SK-N-SH treated with all-trans-retinoic acid at 6 μM for 48 hours (cell line): ENCODE measurements around the gene CLCF1.

Experiments used
- ATAC-seq: fragments of 200-7000 bp; cut with Tn5 transposase; 3 replicates; pipeline ENCODE4 v1.9.1; 2020; ENCODE audit warnings: mild to moderate bottlenecking, moderate library complexity
- BACH2 ChIP-seq: fragments of 250-450 bp; sonication (Bioruptor Pico); IDR thresholded peaks from 2 replicates; pipeline ENCODE4 v1.9.0; 2021; ENCODE audit warnings: mild to moderate bottlenecking, borderline replicate concordance
- CREB5 ChIP-seq: fragments of 250-450 bp; sonication (Bioruptor Pico); IDR thresholded peaks from 2 replicates; pipeline ENCODE4 v1.5.1; 2020; ENCODE audit warnings: low read depth, mild to moderate bottlenecking, moderate library complexity
- CSDC2 ChIP-seq: fragments of 250-450 bp; sonication (Bioruptor Pico); IDR thresholded peaks from 2 replicates; pipeline ENCODE4 v1.5.0; 2020; ENCODE audit warnings: mild to moderate bottlenecking, moderate library complexity
- ESRRG ChIP-seq: fragments of 250-450 bp; sonication (Bioruptor Pico); IDR thresholded peaks from 2 replicates; pipeline ENCODE4 v1.6.1; 2021; ENCODE audit warnings: mild to moderate bottlenecking
- GLIS3 ChIP-seq: fragments of 250-450 bp; sonication (Bioruptor Pico); IDR thresholded peaks from 2 replicates; pipeline ENCODE4 v1.5.0; 2020; ENCODE audit warnings: mild to moderate bottlenecking, moderate library complexity
- ISL1 ChIP-seq: fragments of 250-450 bp; sonication (Bioruptor Pico); IDR thresholded peaks from 2 replicates; pipeline ENCODE4 v2.1.2; 2022; ENCODE audit warnings: mild to moderate bottlenecking, moderate library complexity
- OSR1 ChIP-seq: fragments of 250-450 bp; sonication (Bioruptor Pico); IDR thresholded peaks from 2 replicates; pipeline ENCODE4 v1.8.0; 2022; ENCODE audit warnings: moderate library complexity, mild to moderate bottlenecking, inconsistent platforms
- PATZ1 ChIP-seq: fragments of 250-450 bp; sonication (Bioruptor Pico); IDR thresholded peaks from 2 replicates; pipeline ENCODE4 v1.8.0; 2020; ENCODE audit warnings: mild to moderate bottlenecking, moderate library complexity, borderline replicate concordance
- POU6F1 ChIP-seq: fragments of 250-450 bp; sonication (Bioruptor Pico); IDR thresholded peaks from 2 replicates; pipeline ENCODE4 v1.8.0; 2021; ENCODE audit warnings: low read depth, mild to moderate bottlenecking, moderate library complexity, borderline replicate concordance
- RARB ChIP-seq: fragments of 250-450 bp; sonication (Bioruptor Pico); IDR thresholded peaks from 2 replicates; pipeline ENCODE4 v1.8.0; 2021; ENCODE audit warnings: mild to moderate bottlenecking, moderate library complexity
- SNAI2 ChIP-seq: fragments of 250-450 bp; sonication (Bioruptor Pico); IDR thresholded peaks from 2 replicates; pipeline ENCODE4 v1.5.0; 2020; ENCODE audit warnings: mild to moderate bottlenecking, moderate library complexity
- TCF4 ChIP-seq: fragments of 250-450 bp; sonication (Bioruptor Pico); IDR thresholded peaks from 2 replicates; pipeline ENCODE4 v1.8.0; 2021; ENCODE audit warnings: mild to moderate bottlenecking, moderate library complexity, borderline replicate concordance
- TOX ChIP-seq: fragments of 250-450 bp; sonication (Bioruptor Pico); IDR thresholded peaks from 2 replicates; pipeline ENCODE4 v1.8.0; 2021; ENCODE audit warnings: mild to moderate bottlenecking, moderate library complexity, borderline replicate concordance
- TSHZ2 ChIP-seq: fragments of 250-450 bp; sonication (Bioruptor Pico); IDR thresholded peaks from 2 replicates; pipeline ENCODE4 v1.5.0; 2020; ENCODE audit warnings: mild to moderate bottlenecking, moderate library complexity
- ZC3H10 ChIP-seq: fragments of 250-450 bp; sonication (Bioruptor Pico); IDR thresholded peaks from 2 replicates; pipeline ENCODE4 v1.5.1; 2021; ENCODE audit warnings: mild to moderate bottlenecking, moderate library complexity
- ZFP3 ChIP-seq: fragments of 250-450 bp; sonication (Bioruptor Pico); IDR thresholded peaks from 2 replicates; pipeline ENCODE4 v1.5.0; 2020; ENCODE audit warnings: mild to moderate bottlenecking, moderate library complexity
- ZFP30 ChIP-seq: fragments of 450-650 bp; formaldehyde crosslinking; IDR thresholded peaks from 2 replicates; pipeline ENCODE4 v1.5.0; 2022; ENCODE audit warnings: mild to moderate bottlenecking, moderate library complexity
- ZNF565 ChIP-seq: fragments of 450-650 bp; formaldehyde crosslinking; conservative IDR thresholded peaks from 2 replicates; pipeline ENCODE4 v1.5.0; 2020; ENCODE audit warnings: low read depth, mild to moderate bottlenecking, moderate library complexity
- ZNF70 ChIP-seq: fragments of 450-650 bp; formaldehyde crosslinking; IDR thresholded peaks from 2 replicates; pipeline ENCODE4 v1.5.0; 2020; ENCODE audit warnings: mild to moderate bottlenecking, moderate library complexity
- ZNF8 ChIP-seq: fragments of 450-650 bp; formaldehyde crosslinking; IDR thresholded peaks from 2 replicates; pipeline ENCODE4 v1.5.0; 2020; ENCODE audit warnings: mild to moderate bottlenecking, moderate library complexity
- TF ChIP-seq, protein P1 (sequence below): fragments of 250-450 bp; sonication (Bioruptor Pico); IDR thresholded peaks from 2 replicates; pipeline ENCODE4 v1.5.1; 2021; ENCODE audit warnings: mild to moderate bottlenecking, moderate library complexity

CLCF1 gene

GRCh38 chr11:67376063-67376820, 2.8 kb upstream of the CLCF1 start:
- TF ChIP-seq ZC3H10 (no peak), ZNF8 (CRISPR knock-in tag) (no peak), ZNF70 (CRISPR knock-in tag) (no peak), CREB5 (CRISPR knock-in tag) (no peak), ZFP30 (CRISPR knock-in tag) (no peak), ESRRG (CRISPR knock-in tag) (no peak), SNAI2 (CRISPR knock-in tag) (no peak), CSDC2 (CRISPR knock-in tag) (no peak), RARB (CRISPR knock-in tag) (no peak), PATZ1 (no peak), TOX (CRISPR knock-in tag) (no peak), ISL1 (no peak), ZNF565 (CRISPR knock-in tag) (no peak), ZFP3 (CRISPR knock-in tag) (no peak), GLIS3 (CRISPR knock-in tag) (no peak), POU6F1 (CRISPR knock-in tag) (no peak), BACH2 (CRISPR knock-in tag) (no peak), OSR1 (no peak)
- TF ChIP-seq, protein P1, sequence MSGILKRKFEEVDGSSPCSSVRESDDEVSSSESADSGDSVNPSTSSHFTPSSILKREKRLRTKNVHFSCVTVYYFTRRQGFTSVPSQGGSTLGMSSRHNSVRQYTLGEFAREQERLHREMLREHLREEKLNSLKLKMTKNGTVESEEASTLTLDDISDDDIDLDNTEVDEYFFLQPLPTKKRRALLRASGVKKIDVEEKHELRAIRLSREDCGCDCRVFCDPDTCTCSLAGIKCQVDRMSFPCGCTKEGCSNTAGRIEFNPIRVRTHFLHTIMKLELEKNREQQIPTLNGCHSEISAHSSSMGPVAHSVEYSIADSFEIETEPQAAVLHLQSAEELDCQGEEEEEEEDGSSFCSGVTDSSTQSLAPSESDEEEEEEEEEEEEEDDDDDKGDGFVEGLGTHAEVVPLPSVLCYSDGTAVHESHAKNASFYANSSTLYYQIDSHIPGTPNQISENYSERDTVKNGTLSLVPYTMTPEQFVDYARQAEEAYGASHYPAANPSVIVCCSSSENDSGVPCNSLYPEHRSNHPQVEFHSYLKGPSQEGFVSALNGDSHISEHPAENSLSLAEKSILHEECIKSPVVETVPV (CRISPR knock-in tag): no peak
- TF ChIP-seq, all 23 proteins: peak for 0
- ATAC-seq: no peak

DNA sequence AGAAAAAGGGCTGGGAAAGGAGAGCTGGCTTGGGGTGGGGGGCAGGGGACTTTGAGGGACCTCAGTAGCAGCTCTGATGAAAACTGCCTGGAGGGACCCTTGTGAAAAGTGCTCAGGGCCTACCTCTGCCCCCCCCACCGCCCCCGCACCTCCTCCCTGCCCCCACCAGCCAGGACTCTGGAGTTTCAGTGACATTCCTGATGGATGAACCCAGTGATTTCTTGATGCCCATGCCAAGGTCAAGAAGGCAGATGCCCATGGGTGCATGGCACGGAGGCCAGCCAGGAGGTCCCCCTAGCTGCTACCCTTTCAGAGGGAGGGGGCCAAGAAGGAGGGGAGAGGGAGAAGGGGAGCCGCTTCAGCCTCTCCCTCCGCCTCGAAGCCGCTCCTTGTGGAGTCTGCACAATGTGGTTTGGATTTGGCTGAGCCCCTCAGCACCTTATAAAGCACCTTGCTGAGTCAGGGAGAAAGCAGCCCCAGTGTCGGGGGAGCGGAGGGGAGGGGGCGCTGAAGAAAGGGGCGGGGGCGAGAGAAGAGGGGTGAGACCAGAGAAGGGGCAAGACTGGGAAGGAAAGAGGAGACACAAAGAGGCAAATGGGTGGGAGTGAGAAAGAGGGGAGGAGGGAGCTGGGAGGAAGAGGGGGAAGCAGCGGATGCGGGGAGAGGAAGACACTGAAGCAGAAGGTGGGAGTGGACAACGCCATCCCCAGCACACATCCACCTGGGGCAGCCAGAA, 2.1 kb upstream of the CLCF1 start:
- ATAC-seq: no peak
- TF ChIP-seq OSR1: no peak
- no peak for TF ChIP-seq ZNF565 (CRISPR knock-in tag)
- TF ChIP-seq TSHZ2: no peak
- TF ChIP-seq TOX (CRISPR knock-in tag): no peak
- no peak for TF ChIP-seq GLIS3 (CRISPR knock-in tag)
- TF ChIP-seq ISL1: no peak
- no peak for TF ChIP-seq TCF4
- TF ChIP-seq POU6F1 (CRISPR knock-in tag): no peak
- TF ChIP-seq, protein P1 (CRISPR knock-in tag): no peak
- TF ChIP-seq CREB5 (CRISPR knock-in tag): no peak
- TF ChIP-seq ZC3H10: no peak
- TF ChIP-seq PATZ1: no peak; the same call in 1 of the 2 replicates
